Smooth muscle cell (in vitro differentiated cells): ENCODE measurements around the gene ST8SIA6. TPM values are rescaled to one million over a fixed set of nuclear protein-coding genes. Genes with fewer than 3 reads are reported as not detected.

Experiments
- DNase-seq: peaks from one replicate; lab custom pipeline; 2025; ENCODE audit not compliant: unreplicated experiment; lab: John Stamatoyannopoulos, UW
- H2AFZ ChIP-seq: fragments of 200-600 bp; sonication (generic); 2 replicates; pipeline ENCODE4 v1.6.0; 2016; ENCODE audit warnings: antibody characterized with exemption, low read depth, mild to moderate bottlenecking
- H3F3A ChIP-seq: fragments of 200-600 bp; sonication (generic); 2 replicates; pipeline ENCODE4 v1.6.0; 2017; ENCODE audit warnings: antibody characterized with exemption, low read depth
- H3K27ac ChIP-seq: fragments of 200-600 bp; sonication (generic); 2 replicates; pipeline ENCODE4 v1.5.1; 2016; ENCODE audit warnings: low read depth, mild to moderate bottlenecking
- H3K27me3 ChIP-seq: fragments of 200-600 bp; sonication (generic); 2 replicates; pipeline ENCODE4 v1.6.1; 2016; ENCODE audit warnings: low read depth, mild to moderate bottlenecking
- H3K36me3 ChIP-seq: fragments of 200-600 bp; sonication (generic); 2 replicates; pipeline ENCODE4 v1.5.1; 2016; ENCODE audit warnings: low read depth
- H3K4me1 ChIP-seq: fragments of 200-600 bp; sonication (generic); 2 replicates; pipeline ENCODE4 v1.5.1; 2016; ENCODE audit warnings: low read depth
- H3K4me2 ChIP-seq: fragments of 200-600 bp; sonication (generic); 2 replicates; pipeline ENCODE4 v1.6.0; 2016; ENCODE audit warnings: mild to moderate bottlenecking
- H3K4me3 ChIP-seq: fragments of 200-600 bp; sonication (generic); 2 replicates; pipeline ENCODE4 v1.5.1; 2016; ENCODE audit warnings: mild to moderate bottlenecking
- H3K79me2 ChIP-seq: fragments of 200-600 bp; sonication (generic); 2 replicates; pipeline ENCODE4 v1.6.0; 2016; ENCODE audit warnings: low read depth, mild to moderate bottlenecking
- H3K9ac ChIP-seq: fragments of 200-600 bp; sonication (generic); 2 replicates; pipeline ENCODE4 v1.6.0; 2016; ENCODE audit warnings: low read depth
- H3K9me3 ChIP-seq: fragments of 200-600 bp; sonication (generic); replicated peaks from 2 replicates; pipeline ENCODE4 v1.5.1; 2016; ENCODE audit warnings: low read depth
- H4K20me1 ChIP-seq: fragments of 200-600 bp; sonication (generic); 2 replicates; pipeline ENCODE4 v1.6.0; 2016; ENCODE audit warnings: low read depth
- CTCF ChIP-seq: fragments of 200-600 bp; sonication (generic); IDR thresholded peaks from 2 replicates; pipeline ENCODE4 v1.5.1; 2017; ENCODE audit warnings: borderline replicate concordance, mild to moderate bottlenecking, antibody characterized with exemption; ENCODE audit not compliant: insufficient read depth, poor library complexity, severe bottlenecking
- WGBS: methylation state at CpG from one replicate; pipeline ENCODE4 v1.1.7; 2016; ENCODE audit warnings: low lambda C conversion rate; 5-methylcytosine and 5-hydroxymethylcytosine counted together
- polyA plus RNA-seq: library from polyadenylated mRNA; unstranded; fragments of >200 nt; fragmentation: Nextera tagmentation; extraction: Ambion mirVana; gene quantifications from 2 replicates; pipeline ENCODE4 v1.2.1, GENCODE V29; 2016
- total RNA-seq: library from RNA; depleted of rRNA; stranded (reverse); fragments of >200 nt; gene quantifications from 2 replicates; pipeline ENCODE4 v1.2.3, GENCODE V29; 2014

ST8SIA6 gene
- total and polyA plus RNA-seq, 2 experiments from 2014 or later: 0.24 TPM; not detected in 1

- Histone ChIP-seq H4K20me1 (no peaks in the 10 kb centered on the region), H3K36me3 (no peaks in the 10 kb centered on the region), H3K27me3 (peaks cover 64% of the 10 kb centered on the region), H3K4me1 (peaks cover 11% of the 10 kb centered on the region), H3K4me3 (no peak overlapping the region), H3K4me2 (peak overlapping the region; percentile 96), H3K9me3 (peaks cover under 1% of the 10 kb centered on the region), H3K27ac (no peak overlapping the region), H3K9ac (no peak overlapping the region), H3K79me2 (no peaks in the 10 kb centered on the region), H3F3A (no peaks in the 10 kb centered on the region), H2AFZ (no peak overlapping the region)
- DNase-seq: no peak
- WGBS: 91% methylated on average over 2 of the region's 2 CpGs
- TF ChIP-seq CTCF: no peak
These were observed 673 bp upstream of the ST8SIA6 start for GRCh38 chr10:17455015-17455520.

GRCh38 chr10:17453373-17454091, 863 bp downstream of the ST8SIA6 start:
- Histone ChIP-seq H3K79me2 (no peaks in the 10 kb centered on the region), H4K20me1 (no peaks in the 10 kb centered on the region), H3K4me3 (peak overlapping the region; percentile 49), H3K9me3 (peaks cover 12% of the 10 kb centered on the region), H3K9ac (no peak overlapping the region), H3K27ac (no peak overlapping the region), H2AFZ (peak overlapping the region; percentile 63), H3F3A (no peaks in the 10 kb centered on the region), H3K4me1 (peaks cover 11% of the 10 kb centered on the region), H3K27me3 (peaks cover 64% of the 10 kb centered on the region), H3K4me2 (peak overlapping the region; percentile 96), H3K36me3 (peaks cover 3% of the 10 kb centered on the region)
- no peak for DNase-seq
- 2% methylated on average over 38 of the region's 66 CpGs for WGBS
- TF ChIP-seq CTCF: no peak

- H2AFZ ChIP-seq: no peak overlapping the region
- H3F3A ChIP-seq: no peaks in the 10 kb centered on the region
- peak overlapping the region; percentile 49 for H3K4me3 ChIP-seq
- H3K4me2 ChIP-seq: peak overlapping the region; percentile 96
- peaks cover 64% of the 10 kb centered on the region for H3K27me3 ChIP-seq
- H3K36me3 ChIP-seq: peaks cover 3% of the 10 kb centered on the region
- no peak overlapping the region for H3K9ac ChIP-seq
- peaks cover 12% of the 10 kb centered on the region for H3K9me3 ChIP-seq
- no peaks in the 10 kb centered on the region for H3K79me2 ChIP-seq
- no peak for DNase-seq
- no peak for TF ChIP-seq CTCF
- no peak overlapping the region for H3K27ac ChIP-seq
- peaks cover 11% of the 10 kb centered on the region for H3K4me1 ChIP-seq
- no peaks in the 10 kb centered on the region for H4K20me1 ChIP-seq
- 7% methylated on average over 7 of the region's 7 CpGs for WGBS
These were observed 1.4 kb downstream of the ST8SIA6 start for GRCh38 chr10:17453035-17453372.
